GM18508 (cell line): ENCODE data around the gene DERL3.

ENCODE experiments used
- ATAC-seq: cut with Tn5 transposase; IDR thresholded peaks from one replicate; pipeline ENCODE4 v1.9.1; 2021; ENCODE audit warnings: moderate number of reproducible peaks; ENCODE audit not compliant: insufficient read depth, unreplicated experiment

Gene DERL3

DNA sequence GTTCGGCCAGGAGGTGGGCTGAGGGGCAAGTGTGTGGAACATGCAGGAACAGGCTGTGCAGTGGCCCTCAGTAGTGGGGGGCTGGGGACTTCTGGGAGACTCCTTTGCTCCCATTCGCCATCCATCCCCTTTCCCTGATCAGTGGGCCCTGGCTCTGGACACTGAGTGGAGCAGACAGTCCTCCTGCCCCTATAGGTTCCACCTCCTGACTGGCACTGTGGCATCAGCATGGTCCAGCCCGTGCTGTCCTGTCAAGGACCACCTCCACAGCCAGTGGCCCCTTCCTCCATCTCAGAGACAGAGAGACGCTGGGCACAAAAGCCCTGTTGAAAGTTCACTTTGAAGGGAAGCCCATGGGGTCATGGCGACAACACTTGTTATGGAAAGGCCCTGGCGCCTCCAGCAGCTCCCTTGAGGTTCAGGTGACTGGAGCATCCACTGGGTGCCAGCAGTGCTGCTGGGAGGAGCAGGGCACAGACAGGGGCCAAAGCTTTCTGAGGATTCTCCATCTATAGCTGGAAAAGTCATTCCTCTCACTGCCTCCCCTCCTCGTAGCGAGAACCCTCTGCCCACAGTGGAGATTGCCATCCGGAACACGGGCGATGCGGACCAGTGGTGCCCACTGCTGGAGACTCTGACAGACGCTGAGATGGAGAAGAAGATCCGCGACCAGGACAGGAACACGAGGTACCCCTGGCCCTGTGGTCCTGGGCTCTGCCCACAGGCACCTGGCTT lies 5.6 kb downstream of the DERL3 start:
- no peak for ATAC-seq

DNA sequence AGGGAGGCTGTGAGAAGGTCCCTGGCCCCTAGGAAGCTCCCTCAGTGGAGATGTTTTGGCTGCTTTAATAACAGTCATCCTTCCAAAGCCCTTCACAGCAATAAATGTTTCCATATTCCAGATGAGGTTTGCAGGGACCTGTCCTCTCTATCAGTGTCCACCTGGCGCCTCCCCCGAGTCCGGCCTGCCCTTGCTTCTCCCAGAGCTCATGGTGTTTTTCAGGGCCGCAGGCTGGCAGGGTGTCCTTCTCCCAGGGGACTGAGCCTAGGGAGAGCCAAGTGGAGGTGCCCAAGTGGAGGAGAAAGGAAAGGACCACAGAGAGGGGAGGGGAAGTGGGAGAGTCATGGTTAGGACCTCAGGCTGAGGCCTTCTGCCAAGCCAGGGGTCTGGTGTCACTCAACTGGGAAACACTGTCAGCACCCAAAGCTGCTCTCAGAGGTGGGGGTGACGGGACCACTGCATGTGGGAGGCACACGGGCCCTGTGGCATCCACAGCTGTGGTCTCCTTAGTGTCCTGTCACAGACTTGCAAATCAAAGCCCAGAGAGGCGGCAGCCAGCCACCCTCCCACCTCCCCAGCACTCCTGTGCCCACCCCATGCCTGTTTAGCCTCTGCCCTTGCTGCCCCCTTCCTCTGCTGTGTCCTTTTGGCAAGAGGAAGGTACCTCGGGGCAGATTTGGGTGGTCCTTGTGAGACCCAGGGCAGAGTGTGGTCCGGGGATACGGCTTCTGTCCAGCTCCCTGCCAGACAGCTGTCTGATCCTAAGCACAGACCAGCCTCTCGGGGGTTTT lies 6.4 kb downstream of the DERL3 start:
- ATAC-seq = no peak

DNA sequence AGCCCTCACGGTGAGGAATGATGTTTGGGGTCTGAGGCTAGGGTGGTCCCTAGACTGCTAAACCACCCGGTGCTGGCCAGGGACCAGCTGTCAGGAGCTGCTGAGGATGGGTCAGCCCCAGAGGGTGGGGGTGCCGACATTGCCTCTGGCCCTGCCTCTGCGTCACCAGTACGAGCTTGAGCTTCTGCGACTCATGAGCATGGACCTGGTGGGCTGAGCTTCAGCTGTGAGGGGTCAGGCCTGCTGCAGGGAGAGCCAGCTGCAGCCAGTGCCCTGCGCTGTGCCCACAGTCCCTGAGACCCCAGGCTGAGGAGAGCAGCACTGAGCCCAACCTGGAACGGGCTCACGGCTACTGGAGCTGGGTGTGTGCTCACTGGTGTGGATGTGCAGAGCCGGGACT lies 7.0 kb downstream of the DERL3 start:
- no peak for ATAC-seq

DNA sequence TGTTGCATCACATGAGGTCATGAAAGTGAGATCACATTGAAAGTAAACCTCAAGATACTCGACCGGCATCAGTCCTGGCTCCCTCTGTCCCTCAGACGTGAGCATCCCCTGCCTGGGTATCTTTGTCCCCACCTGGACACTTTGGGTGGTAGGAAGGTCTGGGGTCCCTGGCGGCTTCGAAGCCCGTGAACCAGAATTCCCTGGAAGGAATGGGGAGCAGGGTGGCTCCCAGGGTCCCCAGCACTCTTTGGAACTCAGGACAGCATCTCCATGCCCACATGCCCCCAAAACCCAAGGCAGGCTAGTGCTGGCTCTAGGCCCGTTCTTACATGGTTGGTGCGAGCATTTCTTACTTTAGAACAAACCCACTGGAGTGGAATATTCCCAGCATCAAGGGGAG lies 7.5 kb downstream of the DERL3 start:
- ATAC-seq = no peak

DNA sequence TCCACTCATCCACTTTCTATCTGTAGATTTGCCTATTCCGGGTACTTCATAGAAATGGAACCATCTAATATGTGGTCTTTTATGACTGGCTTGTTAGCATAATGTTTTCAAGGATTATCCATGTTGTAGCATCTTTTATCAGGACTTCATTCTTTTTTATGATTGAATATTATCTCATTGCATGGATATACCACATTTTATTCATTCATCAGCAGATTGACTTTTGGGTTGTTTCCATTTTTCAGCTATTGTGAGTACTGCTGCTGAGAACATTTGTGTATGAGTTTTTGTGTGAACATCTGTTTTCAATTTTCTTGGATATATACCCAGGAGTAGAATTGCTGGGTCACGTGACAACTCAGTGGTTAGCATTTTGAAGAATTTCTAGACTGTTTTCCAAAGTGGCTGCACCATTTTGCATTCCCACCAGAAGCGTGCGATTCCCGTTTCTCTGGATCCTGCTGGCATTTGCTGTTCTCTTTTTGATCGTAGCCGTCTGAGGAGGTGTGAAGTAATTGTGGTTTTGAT lies 8.9 kb downstream of the DERL3 start:
- no peak for ATAC-seq

DNA sequence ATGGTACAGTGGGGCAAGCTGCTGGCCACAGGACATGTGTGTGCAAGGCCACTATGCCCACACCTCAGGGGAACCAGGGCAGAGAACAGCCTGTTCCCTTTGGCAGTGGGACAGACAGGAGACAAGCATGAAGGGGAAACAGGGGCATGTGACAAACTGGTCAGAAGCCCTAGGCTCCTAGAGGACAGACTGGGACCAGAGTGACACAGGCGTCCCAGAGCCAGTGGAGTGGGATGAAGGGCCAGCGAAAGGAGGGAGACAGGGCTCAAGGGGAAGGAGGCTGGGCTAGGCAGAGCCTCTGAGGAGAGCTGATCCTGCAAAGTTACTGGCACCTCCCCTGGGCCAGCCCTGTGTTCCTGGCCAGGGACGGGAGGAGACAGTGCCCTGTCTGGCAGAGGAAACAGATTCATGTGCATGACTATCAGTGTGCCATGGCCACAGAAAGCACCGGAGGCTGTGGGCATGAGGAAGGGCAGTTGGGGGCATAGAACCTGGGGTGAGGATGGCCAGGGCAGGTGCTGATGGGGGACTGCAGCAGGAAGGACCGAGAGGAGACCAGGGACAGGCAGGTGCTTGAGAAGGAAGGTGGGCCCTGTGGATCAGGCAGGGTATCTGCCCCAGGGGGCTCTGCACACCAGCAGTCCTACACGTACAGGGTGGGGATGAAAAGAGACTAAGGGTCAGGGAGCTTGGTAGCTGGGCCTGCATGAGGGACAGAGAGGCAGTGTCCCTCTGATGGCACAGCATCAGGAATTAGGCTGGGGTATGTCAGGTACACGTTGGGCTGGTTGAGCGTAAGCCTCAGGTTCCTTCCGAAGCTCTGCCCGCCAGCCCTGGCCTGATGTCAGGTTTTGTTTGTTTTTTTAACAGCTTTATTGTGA lies 9.8 kb downstream of the DERL3 start:
- no peak for ATAC-seq

DNA sequence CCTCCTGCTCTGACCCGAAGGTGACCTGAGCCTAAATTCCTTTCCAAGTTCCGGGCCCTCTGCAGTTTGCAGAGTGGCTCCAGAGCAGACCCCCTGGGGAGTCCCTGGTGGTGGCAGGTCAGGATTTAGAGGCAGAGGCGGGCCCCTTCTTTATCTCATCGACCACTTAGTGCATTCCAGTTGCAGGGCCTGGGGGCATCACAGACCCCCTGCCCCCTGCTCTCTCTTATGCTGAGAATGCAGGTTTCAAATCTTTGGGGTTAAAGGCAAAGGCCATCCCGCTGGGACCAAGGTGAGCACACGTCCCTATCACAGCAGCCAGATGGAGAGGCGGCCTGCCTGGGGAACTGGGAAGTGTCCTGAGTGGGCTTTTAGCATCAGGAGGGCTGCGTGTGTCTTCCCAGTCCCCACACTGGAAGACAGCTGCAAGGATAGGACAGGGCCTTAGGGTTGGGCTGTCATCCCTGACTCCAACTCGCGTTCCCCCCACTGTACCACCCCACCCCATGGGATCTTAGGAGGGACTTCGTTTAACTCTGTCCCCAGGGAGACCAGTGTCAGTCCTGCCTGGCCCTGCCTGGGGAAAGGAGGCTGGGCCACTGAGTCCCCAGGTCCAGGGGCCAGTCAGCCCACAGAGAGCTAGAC lies 11.3 kb downstream of the DERL3 start:
- ATAC-seq = no peak

DNA sequence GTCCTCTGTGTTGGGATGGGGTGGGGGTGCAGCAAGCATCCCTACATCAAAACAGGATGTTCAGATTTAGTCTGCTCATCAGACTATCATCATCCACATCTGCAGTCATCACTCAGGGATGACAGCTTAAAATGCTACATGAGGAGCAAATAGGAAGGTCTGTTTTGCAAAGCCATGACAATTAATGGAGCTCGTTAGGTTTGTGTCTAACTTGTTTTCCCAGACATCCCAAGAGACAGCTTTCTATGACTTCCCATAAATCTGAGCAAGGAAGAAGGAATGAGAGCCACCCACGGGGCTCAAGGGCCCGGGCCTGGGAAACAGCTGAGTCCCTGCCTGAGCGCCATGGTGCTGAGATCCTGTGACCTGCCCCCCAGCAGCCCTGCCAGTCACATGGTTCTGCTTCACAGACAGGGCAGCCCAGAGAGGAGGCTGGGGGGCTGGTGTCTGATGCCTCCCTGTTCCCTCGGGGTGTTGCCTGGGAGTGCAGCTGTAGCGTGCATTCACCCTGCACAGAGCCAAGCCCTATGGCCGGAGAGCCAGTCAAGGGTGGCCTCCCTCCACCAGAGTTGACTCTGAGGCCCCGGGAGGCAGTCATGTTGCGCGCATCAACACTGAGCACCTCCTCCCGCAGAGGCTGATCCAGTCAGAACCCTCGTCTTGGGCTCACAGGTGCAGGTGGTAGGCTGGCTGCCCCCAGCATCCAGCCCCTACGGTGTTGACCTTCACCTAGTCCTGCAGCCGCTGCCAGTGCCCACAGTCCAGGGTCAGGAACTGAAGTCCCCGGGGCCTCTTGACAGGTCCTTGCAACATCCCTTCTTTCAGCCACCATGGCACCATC lies 12.1 kb downstream of the DERL3 start:
- no peak for ATAC-seq

DNA sequence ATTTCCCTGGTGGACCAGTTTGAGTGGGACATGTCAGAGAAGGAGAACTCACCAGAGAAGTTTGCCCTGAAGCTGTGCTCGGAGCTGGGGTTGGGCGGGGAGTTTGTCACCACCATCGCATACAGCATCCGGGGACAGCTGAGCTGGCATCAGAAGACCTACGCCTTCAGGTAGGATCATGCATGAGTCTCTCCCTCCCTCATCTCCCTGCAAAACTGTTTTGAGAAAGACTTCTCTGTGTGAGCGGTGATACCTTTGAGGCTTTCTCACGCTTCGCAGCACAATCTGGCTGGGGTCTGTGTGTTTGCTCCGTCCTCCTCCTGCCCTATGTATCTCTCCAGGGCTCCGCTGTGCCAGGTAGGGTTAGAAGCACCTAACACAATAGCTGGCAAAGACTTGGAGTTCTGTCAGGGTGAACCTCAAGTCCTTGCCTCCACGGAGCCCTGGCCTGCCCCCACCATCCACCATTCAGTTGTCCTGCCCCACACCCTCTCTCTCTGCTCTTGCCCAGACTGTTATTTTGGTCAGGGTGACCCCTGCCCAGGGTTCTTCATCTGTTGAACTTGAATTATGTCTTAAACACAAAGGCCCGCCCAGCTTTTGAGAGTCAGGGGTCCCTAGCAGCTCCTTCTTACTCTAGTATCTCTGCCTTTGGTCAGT lies 13.4 kb downstream of the DERL3 start:
- ATAC-seq = no peak

DNA sequence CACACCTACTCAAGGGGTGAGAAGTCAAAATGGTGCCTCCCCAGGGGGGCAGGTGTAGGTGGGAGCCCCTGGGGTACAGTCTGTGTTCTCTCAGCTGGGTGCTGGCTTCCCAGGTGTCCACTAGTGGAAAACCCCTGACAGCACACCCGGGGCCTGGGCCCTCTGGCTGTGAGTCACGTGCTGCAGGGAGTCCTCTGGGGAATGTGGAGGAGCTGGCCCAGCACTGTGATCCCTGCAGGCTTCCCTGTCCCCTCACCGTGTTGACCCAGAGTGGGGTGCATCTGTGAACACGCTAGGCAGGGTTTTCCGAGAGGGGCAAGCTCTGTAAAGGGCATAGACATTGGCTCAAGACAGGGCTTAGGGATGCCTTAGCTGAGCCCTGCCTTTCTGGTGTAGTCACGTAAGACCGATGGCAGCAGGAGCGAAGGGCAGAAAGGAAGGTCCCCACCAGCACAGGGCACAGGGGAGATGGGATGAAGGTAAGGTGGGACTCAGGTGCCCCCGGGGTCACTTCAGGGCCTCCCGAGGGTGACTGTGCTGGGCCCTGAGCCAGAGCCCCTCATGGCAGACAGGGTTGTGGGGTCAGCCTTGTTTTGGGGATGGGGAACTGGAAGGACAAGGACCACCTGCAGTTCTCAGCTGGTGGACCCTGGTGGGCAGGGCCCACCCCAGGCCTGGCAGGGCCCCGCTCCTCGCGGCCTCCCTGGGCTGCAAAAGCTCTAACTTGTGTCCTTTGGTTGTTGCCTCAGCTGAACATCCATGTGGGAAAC lies 14.1 kb downstream of the DERL3 start:
- no peak for ATAC-seq

DNA sequence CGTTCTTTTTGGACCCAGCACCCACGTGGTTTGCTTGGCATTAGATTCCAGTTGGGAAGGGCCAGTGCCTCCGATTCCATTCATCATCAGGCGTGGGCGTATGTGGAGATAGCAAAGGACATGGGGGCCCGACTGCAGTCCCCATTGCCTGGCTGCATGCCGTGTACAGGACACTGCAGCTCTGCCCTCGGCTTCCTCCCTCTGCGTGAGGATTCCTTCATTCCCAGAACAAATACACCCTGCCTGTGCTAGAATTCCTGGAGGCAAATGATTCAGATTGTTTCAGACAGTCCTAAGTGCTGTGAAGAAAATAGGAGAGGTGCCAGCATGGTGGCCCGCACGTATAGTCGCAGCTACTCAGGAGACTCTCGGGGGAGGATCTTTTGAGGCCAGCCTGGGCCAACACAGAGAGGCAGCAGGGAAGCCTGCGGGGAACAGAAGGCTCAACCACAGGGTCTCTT lies 15.4 kb downstream of the DERL3 start:
- ATAC-seq = no peak

DNA sequence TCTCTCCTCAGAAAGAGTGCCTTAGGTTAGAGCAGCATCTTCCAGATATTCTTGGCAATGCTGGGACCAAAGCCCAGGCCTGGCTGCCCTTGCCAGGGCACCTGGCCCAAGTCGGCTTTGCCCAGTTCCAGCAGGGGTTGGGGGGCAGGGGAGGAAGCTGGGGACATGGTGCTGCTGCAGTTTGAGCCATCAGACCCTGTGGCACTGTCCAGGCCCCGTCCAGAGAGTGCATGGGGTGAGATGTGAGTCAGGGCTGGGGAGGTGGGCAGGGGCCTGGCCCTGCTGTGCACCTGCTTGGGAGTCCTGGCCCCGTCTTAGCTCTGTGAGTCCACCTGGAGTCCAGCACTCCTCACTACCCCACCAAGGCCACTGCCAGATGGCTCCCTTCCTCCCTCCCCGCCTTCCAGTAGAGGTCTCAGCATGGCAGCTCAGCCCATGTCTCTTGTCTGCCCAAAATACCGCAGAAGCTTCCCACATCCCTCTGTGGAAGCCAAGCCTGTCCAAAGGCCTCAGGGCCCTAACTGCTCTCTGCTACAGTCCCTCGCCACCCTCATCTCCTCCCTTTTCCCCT lies 16.6 kb downstream of the DERL3 start:
- no peak for ATAC-seq

DNA sequence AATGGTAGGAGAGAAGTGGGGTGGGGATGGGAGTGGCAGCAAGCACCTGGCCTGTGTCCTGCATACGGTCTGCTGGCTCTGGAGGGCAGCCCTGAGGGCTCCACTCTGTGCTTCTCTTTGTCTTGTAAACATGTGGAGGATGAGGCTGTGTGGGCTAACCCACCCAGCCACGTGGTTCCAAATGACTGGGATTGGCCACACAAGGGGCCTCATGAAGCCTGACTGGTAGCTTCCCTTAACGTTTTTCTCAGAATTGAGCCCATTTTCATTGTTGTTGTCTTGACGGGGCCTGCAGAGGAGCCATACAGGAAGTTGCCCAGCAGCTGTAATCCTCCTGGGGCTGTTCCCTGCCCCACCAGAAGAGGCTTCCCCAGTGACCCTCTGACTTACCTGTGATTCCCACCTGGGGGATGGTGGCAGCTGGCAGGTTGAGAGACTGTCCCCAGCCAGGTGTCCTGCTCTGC lies 18.0 kb downstream of the DERL3 start:
- no peak for ATAC-seq

DNA sequence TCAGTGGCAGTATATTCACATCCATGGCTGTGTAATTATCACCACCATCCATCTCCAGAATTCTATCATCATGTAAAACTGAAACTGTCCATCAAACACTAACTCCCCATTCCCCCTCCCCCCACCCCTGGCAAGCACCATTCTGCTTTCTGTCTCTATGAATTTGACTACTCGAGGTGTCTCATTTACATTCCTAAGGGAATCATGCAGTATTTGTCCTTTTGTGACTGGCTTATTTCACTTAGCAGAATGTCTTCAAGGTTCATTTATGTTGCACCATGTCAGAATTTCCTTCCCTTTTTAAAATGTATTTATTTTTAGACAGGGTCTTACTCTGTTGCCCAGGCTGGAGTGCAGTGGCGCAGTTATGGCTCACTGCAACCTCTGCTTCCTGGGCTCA lies 20.3 kb downstream of the DERL3 start:
- no peak for ATAC-seq

DNA sequence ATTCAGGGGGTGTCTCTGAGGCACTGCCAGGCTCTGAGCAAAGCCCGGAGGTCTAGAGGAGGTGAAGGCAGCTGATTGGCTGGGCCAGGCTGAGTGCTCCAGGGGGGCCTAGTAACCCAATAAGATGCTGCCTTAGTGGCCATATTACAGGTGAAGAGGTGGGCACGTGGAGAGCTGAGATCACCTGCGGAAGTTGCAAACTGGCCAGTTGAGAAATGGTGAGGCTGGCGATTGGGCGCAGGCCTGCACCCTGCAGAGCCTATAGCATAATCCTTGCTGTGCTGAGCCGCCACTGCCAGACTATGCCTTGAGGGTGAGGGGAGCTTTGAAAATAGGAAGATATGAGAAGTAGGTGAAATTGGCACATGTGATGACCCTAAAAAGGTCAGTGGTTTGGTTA lies 21.7 kb downstream of the DERL3 start:
- ATAC-seq = no peak

DNA sequence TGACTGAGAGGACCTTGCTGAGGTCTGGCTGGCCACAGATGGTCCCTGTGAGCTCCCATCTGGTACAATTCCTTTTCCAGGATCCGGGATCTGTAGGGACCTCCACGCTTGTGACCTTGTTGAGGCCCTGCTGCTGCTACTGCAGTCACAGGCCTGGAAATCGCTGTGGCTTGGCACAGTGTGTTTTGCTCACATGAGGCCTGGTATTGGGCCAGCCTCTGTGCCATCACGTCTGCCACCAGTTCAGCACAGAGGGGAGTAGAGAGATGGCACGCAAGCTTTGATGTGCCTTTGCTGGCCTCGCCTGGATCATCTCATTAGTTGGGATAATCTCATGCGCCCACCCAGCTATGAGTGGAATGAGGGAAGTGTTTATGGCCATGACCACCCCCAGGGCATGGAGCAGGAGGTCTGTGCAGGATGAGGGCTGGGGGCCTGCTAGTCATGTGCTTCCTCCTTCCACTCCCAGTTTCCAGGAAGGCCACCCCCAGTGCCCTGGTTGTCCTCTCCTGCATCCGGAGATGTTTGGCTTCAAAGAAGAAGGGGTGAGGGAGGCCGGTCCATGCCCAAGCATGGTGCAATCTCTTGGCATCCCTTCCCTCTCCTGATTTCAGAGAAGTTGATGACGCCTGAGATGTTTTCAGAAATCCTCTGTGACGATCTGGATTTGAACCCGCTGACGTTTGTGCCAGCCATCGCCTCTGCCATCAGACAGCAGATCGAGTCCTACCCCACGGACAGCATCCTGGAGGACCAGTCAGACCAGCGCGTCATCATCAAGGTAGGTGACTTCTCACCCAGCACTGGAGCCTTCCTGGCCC lies 22.4 kb downstream of the DERL3 start:
- ATAC-seq = no peak
